Mucosa of rectum (tissue), 2 donors: ENCODE results near the gene LST1.
A peak's percentile ranks its signal among the peaks of the same experiment; 100 is the strongest.
"Not testable (repeated sequence)": the region's sequence is repeated elsewhere in the genome, so short reads cannot be mapped to it uniquely, and the experiment has no call there.

Experiments used
- H3K27ac ChIP-seq, 2 donors: one replicate each; pipeline ENCODE4 v1.7.0; 2013; ENCODE audit warnings: inconsistent platforms in 2 of 2, low read depth in 2 of 2, low read length in 2 of 2
- H3K27me3 ChIP-seq, 2 donors: one replicate each; pipeline ENCODE4 v1.7.0; 2013; ENCODE audit warnings: low read length in 2 of 2; ENCODE audit not compliant: control insufficient read depth in 2 of 2, insufficient read depth in 2 of 2
- H3K36me3 ChIP-seq, 2 donors: one replicate each; pipeline ENCODE4 v1.7.0; 2013; ENCODE audit warnings: low read length in 2 of 2; ENCODE audit not compliant: control insufficient read depth in 2 of 2, insufficient read depth in 2 of 2
- H3K4me1 ChIP-seq, 2 donors: one replicate each; pipeline ENCODE4 v1.7.0; 2013; ENCODE audit warnings: low read length in 2 of 2, mild to moderate bottlenecking in 1 of 2; ENCODE audit not compliant: control insufficient read depth in 2 of 2, insufficient read depth in 2 of 2
- H3K4me3 ChIP-seq, 2 donors: one replicate each; pipeline ENCODE4 v1.7.0; 2013; ENCODE audit warnings: low read length in 2 of 2
- H3K9ac ChIP-seq, 2 donors: one replicate each; pipeline ENCODE4 v1.7.0; 2013; ENCODE audit warnings: low read length in 2 of 2, low read depth in 1 of 2, mild to moderate bottlenecking in 1 of 2
- H3K9me3 ChIP-seq, 2 donors: one replicate each; pipeline ENCODE4 v1.7.0; 2013; ENCODE audit warnings: low read length in 2 of 2; ENCODE audit not compliant: control insufficient read depth in 2 of 2
- donor health status: healthy.
- donor health status: Normal muscosa, but diverticular disease.

Gene LST1

DNA sequence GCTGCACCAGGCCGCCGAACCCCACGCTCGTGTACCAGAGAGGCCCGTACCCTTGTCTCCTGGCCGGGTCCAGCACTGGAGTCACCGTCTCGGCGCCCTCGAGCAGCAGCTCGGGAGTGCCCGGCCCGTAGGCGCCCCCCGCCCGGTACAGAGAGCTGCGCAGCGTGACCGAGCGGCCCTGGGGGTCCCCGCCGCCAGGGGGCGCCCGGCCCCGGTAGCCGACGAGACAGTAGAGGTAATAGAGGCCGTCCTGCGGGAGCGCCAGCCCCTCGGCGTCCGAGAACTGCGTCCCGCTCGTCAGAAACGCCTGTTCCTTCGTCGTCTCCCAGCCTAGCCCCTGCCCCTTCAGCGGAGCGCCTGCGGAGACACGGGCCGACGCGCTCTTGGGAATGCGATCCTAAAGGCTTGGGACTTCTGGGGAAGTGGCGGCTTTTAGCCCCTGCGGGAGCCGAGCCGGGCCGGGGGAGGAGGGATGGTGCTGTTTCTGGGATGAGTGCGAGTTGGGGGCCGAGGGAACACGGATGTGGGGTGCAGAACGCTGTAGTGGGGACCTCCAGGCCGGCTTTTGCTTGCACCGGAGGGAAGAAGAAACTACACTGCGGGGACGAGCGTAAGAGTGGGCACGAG is 5.2 kb upstream of the LST1 start:
- H3K9ac ChIP-seq = peak overlapping the region; percentile 78 to 89

DNA sequence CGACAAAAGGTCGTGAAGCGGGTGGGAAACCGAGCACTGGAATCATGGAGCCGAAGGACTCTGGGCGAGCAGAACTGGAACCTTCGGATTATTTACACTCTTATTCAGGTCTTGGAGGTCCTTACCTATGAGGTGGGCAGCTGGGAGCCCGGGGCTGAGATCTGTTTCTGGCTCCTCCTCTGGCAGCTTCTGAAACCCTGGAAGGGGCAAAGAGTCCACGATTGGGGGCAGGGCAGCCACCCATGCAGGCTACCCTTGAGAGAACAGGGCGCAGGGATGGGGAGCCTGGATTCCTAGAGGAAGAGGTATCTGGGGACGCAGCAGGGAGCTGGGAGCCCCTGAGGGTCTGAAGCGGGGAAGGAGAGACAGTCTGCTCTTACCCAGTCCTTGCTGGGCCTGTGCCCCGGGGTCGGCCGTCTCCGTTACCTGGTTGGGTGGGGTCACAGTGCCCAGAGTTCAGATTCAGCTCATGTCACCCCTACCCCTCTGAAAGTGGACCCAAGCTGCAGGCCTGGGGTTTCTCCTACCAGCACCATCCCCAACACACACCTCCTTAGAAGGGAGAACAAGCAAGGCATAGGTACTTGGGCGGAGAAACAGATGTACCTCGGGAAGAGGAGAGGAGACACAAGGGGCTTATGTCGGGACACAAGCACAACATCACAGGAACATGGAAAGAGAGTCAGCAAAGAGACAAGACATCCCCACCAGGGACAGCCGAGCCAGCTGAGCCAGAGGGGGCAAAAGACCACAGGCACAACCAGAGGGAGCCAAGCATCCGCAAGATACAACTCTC is 4.4 kb upstream of the LST1 start:
- peak overlapping the region; percentile 73 to 79 for H3K27ac ChIP-seq
- no peaks in the 10 kb centered on the region for H3K36me3 ChIP-seq
- H3K4me3 ChIP-seq = peak overlapping the region; percentile 83 to 93
- peaks cover 9 to 13% of the 10 kb centered on the region in 2 donors for H3K4me1 ChIP-seq
- peak overlapping the region; percentile 78 to 89 for H3K9ac ChIP-seq
- H3K9me3 ChIP-seq = no peaks in the 10 kb centered on the region
- H3K27me3 ChIP-seq = peaks cover 7 to 14% of the 10 kb centered on the region in 2 donors

More for the DNA sequence above, 5.2 kb upstream of the LST1 start:
- no peaks in the 10 kb centered on the region for H3K36me3 ChIP-seq
- peak overlapping the region; percentile 83 to 93 for H3K4me3 ChIP-seq
- H3K27ac ChIP-seq = peak overlapping the region; percentile 73 to 79
- peaks cover 9 to 13% of the 10 kb centered on the region in 2 donors for H3K4me1 ChIP-seq
- no peaks in the 10 kb centered on the region for H3K9me3 ChIP-seq
- H3K27me3 ChIP-seq = peaks cover 7 to 14% of the 10 kb centered on the region in 2 donors

DNA sequence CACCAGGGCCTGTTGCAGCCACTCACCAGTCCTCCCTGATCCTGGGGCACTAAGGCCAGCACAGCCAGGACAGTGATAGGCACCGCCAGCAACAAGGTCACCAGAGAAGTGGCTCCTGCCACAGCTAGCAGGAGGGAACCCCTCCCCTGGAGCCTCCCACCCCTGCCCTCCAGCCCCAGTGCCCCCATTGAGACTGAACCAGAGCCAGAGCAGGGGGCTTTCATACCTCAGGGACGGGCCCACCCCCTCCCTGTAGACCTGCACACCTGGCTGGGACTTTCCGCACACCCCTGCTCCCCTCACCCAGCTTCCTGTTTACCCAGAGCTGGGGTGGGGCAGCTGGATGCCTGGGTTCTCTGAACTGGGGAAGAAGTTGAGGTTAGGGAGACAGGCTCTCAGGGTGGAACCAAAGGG is 3.8 kb upstream of the LST1 start, which contains the start of gene LTB:
TSS of gene LTB (minus strand) at position 195 of the 414 bp plus-strand sequence. CDS start at position 188, 7 bp downstream.
- H3K27ac ChIP-seq = peak within 1 kb of the TSS; percentile 73 to 79
- peaks cover 7 to 14% of the 10 kb centered on the region in 2 donors for H3K27me3 ChIP-seq
- H3K9me3 ChIP-seq = no peaks in the 10 kb centered on the region
- H3K9ac ChIP-seq = peak within 1 kb of the TSS; percentile 78 to 89
- peaks cover 9 to 14% of the 10 kb centered on the region in 2 donors for H3K4me1 ChIP-seq
- peak within 1 kb of the TSS; percentile 83 to 93 for H3K4me3 ChIP-seq
- no peaks in the 10 kb centered on the region for H3K36me3 ChIP-seq

DNA sequence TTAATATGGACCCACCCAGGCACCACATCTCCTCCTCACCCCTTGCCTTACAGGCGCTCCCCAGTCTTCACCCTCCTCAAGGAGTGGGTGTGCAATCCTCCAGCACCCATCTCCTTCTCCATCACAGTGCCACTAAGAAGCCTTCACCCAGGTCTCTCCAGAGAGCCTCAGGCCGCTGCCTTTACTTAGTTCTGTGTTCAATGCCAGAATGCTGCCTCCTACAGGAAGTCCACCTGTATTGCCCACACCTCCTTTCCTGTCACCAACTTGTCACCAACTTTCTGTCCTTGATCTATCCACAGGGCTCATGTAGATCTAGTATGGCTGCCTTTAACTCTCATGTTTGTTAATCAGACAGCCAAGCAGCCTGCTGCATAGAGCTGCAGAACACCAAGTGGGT is 586 bp upstream of the LST1 start:
- H3K27me3 ChIP-seq = peaks cover 2 to 14% of the 10 kb centered on the region in 2 donors
- no peaks in the 10 kb centered on the region for H3K36me3 ChIP-seq
- no peak overlapping the region for H3K4me3 ChIP-seq
- peaks cover 8 to 12% of the 10 kb centered on the region in 2 donors for H3K4me1 ChIP-seq
- H3K9ac ChIP-seq = no peak overlapping the region
- no peaks in the 10 kb centered on the region for H3K9me3 ChIP-seq
- peak overlapping the region; percentile 6 to 72 for H3K27ac ChIP-seq

DNA sequence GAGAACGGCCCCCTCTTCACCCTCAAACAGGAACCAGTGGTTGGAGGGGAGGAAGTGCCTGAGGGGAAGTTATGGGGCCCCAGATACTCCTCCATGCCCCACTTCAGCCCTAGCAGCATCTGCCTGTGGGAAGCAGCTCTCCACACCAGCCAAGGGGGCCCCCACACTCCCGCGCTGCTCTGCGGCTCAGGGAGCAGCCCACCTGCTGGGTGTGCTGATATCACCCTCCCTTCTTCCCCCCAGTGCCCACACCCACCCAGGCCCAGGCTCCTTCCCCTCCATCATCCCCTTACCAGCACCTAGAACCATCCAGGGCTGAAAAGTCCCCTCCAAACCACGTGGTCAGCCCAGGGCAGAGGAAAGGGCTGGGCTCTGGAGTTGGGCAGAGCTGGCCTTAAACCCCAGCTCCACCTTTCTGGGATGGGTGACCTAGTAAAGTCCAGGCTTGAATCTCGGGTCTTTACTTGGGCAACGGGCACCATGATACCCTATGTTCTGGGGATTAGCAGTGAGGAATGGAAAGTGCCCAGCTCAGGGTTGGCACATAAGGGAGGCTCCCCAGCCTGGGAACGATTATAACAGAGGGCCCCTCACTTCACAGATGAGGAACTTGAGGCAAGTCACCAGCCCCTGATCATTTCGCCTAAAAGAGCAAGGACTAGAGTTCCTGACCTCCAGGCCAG is 663 bp downstream of the LST1 start:
- H3K9ac ChIP-seq = no peak overlapping the region
- H3K9me3 ChIP-seq = no peaks in the 10 kb centered on the region
- peak overlapping the region; percentile 21 to 72 for H3K27ac ChIP-seq
- no peaks in the 10 kb centered on the region for H3K36me3 ChIP-seq
- peaks cover 0 to 7% of the 10 kb centered on the region in 2 donors for H3K27me3 ChIP-seq
- H3K4me1 ChIP-seq = peaks cover 0 to 10% of the 10 kb centered on the region in 2 donors
- H3K4me3 ChIP-seq = peak overlapping the region; percentile 13 to 55

DNA sequence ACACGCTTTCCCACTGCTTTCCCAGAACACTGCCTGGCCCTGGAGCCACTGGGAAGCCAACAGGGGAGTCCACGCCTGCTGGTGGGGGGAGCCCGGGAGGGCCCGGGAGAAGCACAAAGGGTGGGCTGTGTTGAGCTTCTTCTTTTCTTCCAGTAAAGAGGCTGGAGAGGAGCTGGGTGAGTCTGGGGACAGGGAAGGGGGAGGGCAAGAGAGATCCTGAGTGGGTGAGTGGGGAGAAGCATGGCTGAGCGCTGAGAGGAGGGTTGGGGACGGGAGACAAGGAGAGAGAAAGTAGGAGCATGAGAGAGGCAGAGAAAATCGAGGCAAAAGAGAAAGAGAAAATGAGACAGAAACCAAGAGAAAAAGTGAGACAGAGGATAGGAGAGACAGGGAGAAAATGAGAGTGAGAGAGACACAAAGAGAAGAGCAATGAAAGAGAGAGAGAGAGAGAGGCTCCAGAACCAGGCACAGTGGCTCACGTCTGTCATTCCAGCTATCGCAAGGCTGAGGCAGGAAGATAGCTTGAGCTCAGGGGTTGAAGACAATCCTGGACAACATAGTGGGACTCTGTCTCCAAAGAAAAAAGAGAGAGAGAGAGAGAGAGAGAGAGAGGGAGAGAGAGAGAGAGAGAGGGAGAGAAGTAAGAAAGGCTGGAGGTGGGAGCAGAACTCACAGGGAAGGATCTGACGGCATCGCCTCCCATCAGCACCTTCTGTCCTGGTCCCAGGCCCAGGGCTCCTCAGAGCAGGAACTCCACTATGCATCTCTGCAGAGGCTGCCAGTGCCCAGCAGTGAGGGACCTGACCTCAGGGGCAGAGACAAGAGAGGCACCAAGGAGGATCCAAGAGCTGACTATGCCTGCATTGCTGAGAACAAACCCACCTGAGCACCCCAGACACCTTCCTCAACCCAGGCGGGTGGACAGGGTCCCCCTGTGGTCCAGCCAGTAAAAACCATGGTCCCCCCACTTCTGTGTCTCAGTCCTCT is 2.0 kb downstream of the LST1 start:
- peaks cover 2 to 7% of the 10 kb centered on the region in 2 donors for H3K4me1 ChIP-seq
- peak overlapping the region in 1 of 2 donors; percentile 72 for H3K27ac ChIP-seq
- no peak overlapping the region for H3K9ac ChIP-seq
- no peaks in the 10 kb centered on the region for H3K27me3 ChIP-seq
- H3K4me3 ChIP-seq = peak overlapping the region in 1 of 2 donors; percentile 43
- H3K9me3 ChIP-seq = no peaks in the 10 kb centered on the region
- H3K36me3 ChIP-seq = no peaks in the 10 kb centered on the region

DNA sequence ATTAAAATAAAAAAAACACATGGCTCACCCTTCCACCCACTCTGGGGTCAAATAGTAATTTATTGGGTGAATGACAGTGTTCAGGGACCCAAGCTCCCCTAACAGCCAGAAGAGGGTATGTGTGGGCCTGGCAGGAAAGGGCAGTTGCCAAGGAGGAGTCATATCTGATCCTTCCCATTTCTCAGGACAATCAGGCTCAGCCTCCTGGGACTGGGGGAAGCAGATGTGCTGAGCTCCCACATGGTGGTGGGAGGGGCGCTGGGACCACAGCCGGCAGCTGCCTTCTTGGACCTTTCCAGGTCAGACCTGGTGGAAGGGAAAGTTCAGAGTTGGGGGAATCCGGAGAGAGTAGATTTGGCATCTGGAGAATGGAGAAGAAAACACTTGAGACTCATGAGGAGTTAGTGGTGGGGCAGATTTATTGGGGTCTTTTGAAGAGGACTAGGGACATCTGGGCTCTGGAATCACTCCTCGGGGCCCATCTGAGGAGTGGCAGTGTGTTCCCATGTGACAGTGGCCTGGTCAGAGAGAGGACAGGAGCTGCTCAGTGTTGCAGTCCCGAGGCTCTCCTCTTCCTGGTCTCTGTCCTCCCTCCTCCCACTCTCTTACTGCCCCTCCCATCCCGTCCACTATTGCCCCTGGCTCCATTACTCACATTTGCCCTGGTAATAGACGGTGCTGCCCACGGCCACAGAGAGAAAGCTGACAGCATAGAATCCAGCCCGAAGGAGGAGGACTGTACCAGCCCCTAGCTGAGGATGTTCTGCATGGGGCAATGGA is 3.0 kb downstream of the LST1 start:
- H3K9ac ChIP-seq = no peak overlapping the region
- H3K36me3 ChIP-seq = no peaks in the 10 kb centered on the region
- no peak overlapping the region for H3K4me3 ChIP-seq
- no peaks in the 10 kb centered on the region for H3K27me3 ChIP-seq
- H3K4me1 ChIP-seq = peaks cover 2 to 7% of the 10 kb centered on the region in 2 donors
- H3K9me3 ChIP-seq = no peaks in the 10 kb centered on the region
- no peak overlapping the region for H3K27ac ChIP-seq

DNA sequence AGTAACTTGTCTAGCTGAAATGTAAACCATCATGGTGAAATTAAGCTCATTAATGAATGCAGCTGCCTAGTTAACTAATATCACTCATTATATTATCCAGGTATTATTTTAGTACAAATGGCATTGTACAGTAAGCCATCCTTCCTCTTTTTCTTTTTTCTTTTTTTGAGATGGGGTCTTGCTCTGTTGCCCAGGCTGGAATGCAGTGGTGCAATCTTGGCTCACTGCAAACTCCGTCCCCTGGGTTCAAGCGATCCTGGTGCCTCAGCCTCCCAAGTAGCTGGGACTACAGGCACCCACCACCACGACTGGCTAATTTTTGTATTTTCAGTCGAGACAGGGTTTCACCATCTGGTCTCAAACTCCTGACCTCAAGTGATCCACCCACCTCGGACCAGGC is 4.6 kb downstream of the LST1 start:
- not testable (repeated sequence) for H3K27me3 ChIP-seq, H3K9ac ChIP-seq, H3K4me1 ChIP-seq, H3K36me3 ChIP-seq, H3K27ac ChIP-seq, H3K4me3 ChIP-seq, H3K9me3 ChIP-seq

DNA sequence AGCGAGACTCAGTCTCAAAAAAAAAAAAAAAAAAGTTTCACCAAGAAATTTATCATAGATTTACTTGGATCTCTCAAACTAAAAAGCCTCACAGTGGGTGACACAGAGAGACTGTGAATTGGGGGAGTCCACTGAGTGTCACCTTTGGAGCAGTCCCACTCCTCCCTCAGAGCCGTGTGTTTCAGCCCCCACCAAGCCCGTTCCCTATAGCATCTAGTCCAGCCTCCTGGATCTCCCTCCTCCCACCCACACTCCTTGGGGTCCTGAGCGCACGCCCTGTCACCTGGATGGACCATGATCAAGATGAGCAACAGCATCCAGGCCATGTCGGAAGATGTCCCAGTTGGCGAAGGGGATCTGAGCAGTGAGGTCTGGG is 6.3 kb downstream of the LST1 start:
- no peak overlapping the region for H3K4me3 ChIP-seq

More for the DNA sequence above, 6.3 kb downstream of the LST1 start:
- Histone ChIP-seq H3K27me3 (no peaks in the 10 kb centered on the region), H3K27ac (peak overlapping the region in 1 of 2 donors; percentile 48), H3K4me1 (peaks cover 0 to 2% of the 10 kb centered on the region in 2 donors), H3K9me3 (no peaks in the 10 kb centered on the region), H3K36me3 (no peaks in the 10 kb centered on the region), H3K9ac (no peak overlapping the region)
